Measurements from ENCODE around the gene JSRP1.
A peak's percentile ranks its signal among the peaks of the same experiment; 100 is the strongest.
"Not testable (repeated sequence)": the region's sequence is repeated elsewhere in the genome, so short reads cannot be mapped to it uniquely, and the experiment has no call there.

Gene JSRP1

DNA sequence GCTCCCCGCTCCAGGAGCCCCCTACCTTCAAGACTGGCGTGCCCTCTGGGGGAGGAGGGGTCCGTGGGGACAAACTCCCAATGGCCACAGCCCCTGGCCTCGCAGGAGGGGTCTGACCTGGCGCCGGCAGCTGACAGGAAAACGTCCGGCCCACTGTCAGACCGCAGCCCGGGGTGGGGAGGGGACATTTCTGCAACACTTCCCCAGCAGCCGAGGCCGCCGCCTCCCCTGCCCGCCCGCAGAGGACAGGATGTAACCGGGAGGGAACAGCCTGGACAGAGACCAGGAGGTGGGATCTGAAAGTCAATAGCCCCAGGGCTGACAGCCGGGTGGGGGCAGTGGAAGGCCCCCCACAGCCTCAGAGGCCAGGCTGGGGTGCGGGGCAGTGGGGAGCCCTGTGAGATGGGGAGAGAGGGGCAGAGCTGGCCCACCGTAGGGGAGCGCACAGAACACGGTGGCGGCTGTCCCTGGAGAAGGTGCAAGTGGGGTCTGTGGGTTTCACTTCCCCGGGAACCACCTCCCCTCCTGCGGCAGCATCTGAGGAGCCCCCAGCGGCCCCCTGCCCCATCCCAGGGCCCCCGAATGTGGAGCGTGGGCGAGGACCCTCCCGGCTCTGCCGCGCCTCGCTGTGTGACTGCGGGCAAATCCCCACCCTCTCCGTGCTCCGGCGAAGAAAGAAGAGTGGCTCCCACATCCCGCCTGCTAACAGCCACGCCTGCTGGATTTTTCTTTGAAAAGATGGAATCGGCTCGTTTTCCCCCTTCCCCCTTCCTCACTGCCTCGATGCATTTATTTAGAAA, 26.0 kb upstream of the JSRP1 start, which contains the start of gene PEAK3:
Gene PEAK3, minus strand, starts transcription at position 114 of the 800 bp plus-strand sequence. CDS start 1,244 bp downstream, outside the sequence.
- no peak for FAIRE-seq

- not testable (repeated sequence) for FAIRE-seq
These were observed 25.2 kb upstream of the JSRP1 start for GRCh38 chr19:2281265-2282061.

DNA sequence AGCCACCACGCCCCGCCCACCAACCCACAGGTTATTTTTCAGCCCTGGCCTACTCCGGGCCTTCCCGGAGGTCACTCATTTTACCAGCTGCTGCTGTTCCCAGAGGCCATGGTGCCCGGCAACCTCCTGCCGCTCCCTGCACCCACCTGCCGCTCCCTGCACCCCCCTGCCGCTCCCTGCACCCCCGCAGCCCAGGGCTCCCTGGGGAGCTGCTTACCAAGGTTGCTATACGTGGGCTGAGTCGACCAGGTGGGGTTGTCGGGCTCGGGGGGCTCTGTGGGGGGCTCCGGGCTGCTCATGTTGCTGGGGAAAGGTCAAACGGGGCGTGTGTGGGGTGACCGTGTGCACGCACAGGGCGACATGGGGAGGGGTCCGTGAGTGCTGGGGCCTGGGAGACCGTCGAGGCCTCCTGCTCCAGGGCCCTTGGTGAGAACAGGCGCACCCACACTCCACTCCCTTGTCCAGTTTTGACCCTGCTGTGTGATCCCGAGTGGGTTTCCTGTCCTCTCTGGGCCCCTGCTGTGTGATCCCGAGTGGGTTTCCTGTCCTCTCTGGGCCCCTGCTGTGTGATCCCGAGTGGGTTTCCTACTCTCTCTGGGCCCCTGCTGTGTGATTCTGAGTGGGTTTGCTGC, 24.5 kb upstream of the JSRP1 start:
- FAIRE-seq = no peak

DNA sequence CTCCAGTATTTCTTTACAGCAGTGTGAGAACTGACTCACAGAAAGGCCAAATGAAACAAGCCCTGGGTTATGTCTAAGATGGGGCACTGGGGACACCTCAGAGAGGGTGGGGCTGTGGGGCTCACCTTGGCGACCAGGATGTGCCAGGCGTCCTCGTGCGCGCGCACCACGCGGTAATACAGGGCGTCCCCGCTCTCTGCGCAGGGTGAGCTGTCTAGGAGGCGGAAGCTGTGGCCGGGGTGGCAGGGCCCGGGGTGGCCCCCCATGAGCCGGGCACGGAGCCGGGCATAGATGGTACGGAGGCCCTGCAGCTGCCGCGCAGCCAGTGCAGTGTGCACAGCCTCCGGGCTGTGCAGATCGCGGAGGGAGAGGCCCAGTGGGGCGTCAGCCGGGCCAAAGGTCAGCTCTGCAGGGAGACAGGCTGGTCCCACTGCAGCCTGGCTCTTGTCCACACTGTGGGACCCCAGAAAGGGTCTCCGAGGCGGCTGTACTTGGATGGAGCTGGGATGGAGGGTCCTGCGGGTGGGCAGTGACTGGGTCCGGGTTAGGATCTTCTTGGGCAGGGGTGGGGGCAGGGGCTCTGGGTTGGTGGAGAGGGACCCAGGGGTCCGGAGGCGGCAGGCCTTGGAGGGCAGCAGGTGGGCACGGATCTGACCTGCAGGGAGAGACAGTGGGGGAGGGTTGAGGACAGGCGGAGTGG, 22.4 kb upstream of the JSRP1 start:
- no peak for FAIRE-seq

DNA sequence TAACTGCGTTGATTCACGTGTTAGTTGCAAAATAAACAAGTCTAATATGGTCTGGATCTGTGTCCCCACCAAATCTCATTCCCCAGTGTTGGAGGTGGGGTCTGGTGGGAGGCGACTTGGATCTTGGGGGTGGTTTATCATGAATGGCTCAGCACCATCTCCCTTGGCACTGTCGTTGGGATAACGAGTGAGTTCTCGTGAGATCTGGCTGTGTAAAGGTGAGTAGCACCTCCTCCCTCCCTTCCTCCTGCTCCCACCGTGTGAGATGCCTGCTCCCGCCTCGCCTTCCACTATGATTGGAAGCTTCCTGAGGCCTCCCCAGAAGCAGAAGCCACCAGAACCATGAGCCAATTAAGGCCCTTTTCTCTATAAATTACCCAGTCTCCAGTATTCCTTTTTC, 20.9 kb upstream of the JSRP1 start:
- FAIRE-seq = no peak

DNA sequence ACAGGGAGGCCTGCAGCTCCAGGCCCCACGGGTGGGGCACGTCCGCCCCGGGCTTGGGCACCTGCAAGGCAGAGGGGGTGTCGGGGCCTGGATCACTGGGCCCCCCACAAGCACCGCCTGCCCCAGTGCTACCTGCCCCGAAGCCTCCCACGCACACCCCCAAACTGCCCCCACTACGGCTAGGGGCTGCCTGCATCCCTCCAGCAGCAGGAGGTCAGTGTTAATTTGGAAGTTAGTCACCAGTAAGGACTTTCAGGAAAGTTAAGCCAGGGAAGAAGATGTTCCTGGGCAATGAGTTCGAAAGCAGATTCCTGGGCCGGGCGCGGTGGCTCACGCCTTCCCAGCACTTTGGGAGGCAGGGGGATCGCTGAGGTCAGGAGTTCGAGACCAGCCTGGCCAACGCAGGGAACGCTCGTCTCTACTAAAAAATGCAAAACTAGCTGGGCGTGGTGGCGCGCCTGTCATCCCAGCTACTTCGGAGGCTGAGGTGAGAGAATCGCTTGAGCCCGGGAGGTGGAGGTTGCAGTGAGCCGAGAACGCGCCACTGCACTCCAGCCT, 20.3 kb upstream of the JSRP1 start:
- FAIRE-seq = no peak

- FAIRE-seq = no peak
These were observed 19.6 kb upstream of the JSRP1 start for GRCh38 chr19:2275588-2276428.

DNA sequence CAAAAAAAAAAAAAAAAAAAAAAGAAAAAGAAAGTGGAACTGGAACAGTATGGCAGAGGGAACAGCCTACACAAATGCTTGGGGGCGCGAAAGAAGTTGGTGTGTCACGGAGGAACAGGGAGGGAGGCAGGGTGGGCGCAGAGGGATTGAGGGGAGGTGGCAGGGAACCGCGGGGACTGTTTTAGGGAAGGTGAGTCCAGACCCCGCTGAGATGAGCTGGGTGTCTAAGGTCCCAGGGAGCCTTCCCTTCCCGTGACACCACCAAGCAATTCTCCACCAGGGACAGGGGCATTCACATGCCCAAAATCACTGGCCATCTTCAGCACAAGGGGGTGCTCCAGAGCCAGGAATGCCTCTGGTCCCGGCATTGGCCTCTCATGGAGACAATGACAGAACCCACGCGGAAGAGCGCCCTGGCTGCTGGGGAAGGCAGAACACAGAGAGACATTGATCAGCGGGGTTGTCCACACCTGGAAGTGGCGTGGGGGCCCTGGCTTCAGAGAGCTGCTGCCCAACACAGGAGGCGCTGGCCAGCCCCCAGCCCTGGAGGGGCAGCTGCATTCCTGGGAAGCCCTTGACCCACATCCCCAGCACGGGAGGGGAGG, 18.8 kb upstream of the JSRP1 start:
- no peak for FAIRE-seq

GRCh38 chr19:2274185-2274711, 18.0 kb upstream of the JSRP1 start:
- no peak for FAIRE-seq

- FAIRE-seq = peak; percentile 60
These were observed 17.4 kb upstream of the JSRP1 start for GRCh38 chr19:2273356-2274184.

GRCh38 chr19:2271234-2272103, 15.3 kb upstream of the JSRP1 start:
- no peak for FAIRE-seq

DNA sequence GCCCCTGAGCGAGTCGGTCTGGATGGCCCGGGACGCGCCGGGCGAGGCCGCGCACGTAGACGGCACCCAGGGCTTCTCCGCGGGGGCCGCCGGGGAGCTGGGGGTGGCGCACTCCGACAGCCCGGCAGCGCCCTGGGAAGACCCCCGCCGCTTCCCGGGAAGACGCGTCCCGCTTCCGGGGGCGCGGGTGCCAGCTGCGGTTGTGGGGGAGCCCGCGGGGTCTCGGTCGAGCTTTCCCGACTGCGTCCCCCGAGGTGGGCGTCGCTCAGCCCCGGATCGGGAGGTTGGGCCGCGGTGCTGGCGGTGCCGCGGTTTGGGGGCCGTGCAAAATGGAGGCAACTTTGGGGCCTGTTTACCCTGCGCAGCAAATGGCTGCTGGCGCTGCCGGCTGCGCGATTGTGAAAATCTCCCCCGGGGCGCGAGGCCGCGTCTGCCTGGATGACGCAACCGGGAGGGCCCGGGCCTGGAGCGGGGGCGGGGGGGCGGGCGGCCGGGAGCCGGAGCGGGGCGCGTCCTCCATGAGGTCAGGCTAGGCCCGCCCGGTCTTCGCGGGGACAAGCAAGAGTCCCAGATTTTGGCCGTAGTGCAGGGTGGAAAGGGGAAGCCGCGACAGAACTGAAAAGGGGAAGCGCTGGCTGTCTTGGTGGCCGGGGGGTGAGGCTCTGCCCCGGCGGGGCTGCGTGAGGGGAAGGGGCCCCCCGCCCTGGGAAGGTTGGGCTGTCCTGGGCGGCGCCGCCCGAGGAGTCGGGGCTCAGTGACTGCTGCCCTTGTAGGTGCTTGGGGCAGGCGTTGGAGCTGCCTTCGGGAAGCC, 14.4 kb upstream of the JSRP1 start:
- FAIRE-seq = no peak

GRCh38 chr19:2270157-2270422, 13.9 kb upstream of the JSRP1 start:
- FAIRE-seq = no peak

DNA sequence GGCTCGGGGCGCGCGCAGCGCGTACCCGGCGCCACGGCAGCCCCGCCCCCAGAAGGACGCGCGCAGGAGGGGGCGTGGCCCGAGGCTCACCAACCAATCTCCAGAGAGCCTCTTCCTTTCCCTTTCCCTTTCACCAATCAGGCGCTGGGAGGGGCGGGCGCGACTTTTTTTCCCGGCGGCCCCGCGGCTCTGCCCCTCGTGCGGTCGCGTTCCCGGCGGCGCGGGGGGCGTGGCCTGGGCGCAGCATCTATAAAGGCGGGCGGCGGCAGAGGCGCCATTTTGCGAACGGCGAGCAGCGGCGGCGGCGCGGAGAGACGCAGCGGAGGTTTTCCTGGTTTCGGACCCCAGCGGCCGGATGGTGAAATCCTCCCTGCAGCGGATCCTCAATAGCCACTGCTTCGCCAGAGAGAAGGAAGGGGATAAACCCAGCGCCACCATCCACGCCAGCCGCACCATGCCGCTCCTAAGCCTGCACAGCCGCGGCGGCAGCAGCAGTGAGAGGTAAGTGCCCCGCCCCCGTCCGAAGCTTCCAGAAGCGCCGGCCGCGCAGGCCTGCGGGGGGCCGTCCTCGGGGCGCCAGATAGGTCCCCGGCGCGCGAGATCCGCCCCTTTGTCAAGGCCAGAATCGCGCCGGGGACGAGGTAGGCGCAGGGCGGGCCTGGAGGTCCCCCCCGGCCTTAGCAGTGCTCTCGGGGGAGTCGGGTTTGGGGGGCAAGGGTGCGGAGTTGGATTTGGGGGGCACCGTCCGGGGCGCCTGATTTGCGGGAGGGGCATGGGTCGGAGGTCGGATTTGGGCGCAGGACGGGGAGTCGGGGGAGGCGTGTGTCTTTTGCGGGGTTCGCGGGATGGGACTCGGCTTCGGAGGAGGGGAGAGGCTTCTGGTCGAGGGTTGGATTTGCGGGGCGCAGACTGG, 13.3 kb upstream of the JSRP1 start:
- peak; percentile 80 for FAIRE-seq

GRCh38 chr19:2268861-2269243, 12.6 kb upstream of the JSRP1 start:
- peak; percentile 46 for FAIRE-seq

- FAIRE-seq = no peak
These were observed 12.2 kb upstream of the JSRP1 start for GRCh38 chr19:2268480-2268830.

Data from G401.6 (cell line).